ENCODE measurements around the gene GMEB2. TPM values are rescaled to one million over a fixed set of nuclear protein-coding genes. Genes with fewer than 3 reads are reported as not detected.
A peak's percentile ranks its signal among the peaks of the same experiment; 100 is the strongest.

GMEB2 gene
- total RNA-seq, 1 donor from 2014 or later, result 11.2 TPM

DNA sequence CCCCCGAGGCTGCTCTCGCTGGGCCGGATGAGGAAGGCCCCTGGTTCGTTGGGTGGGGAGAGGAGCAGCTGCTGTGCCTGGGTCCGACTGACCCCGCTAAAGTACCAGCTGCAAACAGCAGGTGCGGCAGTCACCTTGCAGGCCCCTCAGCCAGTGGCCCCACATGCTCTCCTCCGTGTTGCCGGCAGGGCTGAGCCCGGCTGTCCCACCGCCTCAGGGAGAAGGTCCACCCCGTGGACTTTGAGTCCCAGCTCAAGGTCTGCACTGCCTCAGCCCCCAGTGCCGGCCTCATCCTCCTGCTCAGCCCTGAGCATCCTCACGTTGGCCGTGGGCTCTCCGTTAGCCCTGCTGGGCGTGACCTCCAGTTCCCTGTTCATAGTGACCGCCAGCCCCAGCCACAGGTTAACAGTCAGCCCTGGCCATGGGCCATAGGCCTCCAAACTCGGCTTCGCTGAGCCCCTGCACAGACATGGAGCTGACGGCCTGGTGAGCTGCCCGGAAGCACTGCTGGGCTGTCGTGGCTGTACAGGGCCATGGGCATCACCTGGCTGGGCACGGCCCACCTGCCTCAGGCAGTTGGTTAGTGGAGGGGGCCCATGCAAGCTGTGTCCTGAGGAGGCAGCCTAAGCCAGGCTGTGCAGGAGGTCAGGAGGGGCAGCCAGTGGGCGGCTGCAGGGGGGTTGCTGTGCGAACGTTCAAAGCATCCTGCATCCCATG, 82.5 kb downstream of the GMEB2 start:
- Mint-ChIP-seq H3K9me3 (ENCODE audit: unreplicated experiment) (no peaks in the 10 kb centered on the region), H3K4me1 (ENCODE audit: unreplicated experiment) (no peaks in the 10 kb centered on the region), H3K4me3 (ENCODE audit: unreplicated experiment) (no peak overlapping the region), H3K36me3 (ENCODE audit: low read depth, unreplicated experiment) (peaks cover 5% of the 10 kb centered on the region), H3K27me3 (ENCODE audit: unreplicated experiment) (peaks cover 6% of the 10 kb centered on the region), H3K27ac (ENCODE audit: unreplicated experiment) (no peak overlapping the region)
- no peak for DNase-seq (ENCODE audit: low spot score)
- TF ChIP-seq, protein P1, sequence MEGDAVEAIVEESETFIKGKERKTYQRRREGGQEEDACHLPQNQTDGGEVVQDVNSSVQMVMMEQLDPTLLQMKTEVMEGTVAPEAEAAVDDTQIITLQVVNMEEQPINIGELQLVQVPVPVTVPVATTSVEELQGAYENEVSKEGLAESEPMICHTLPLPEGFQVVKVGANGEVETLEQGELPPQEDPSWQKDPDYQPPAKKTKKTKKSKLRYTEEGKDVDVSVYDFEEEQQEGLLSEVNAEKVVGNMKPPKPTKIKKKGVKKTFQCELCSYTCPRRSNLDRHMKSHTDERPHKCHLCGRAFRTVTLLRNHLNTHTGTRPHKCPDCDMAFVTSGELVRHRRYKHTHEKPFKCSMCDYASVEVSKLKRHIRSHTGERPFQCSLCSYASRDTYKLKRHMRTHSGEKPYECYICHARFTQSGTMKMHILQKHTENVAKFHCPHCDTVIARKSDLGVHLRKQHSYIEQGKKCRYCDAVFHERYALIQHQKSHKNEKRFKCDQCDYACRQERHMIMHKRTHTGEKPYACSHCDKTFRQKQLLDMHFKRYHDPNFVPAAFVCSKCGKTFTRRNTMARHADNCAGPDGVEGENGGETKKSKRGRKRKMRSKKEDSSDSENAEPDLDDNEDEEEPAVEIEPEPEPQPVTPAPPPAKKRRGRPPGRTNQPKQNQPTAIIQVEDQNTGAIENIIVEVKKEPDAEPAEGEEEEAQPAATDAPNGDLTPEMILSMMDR (IDR thresholded peaks at IDR 0.05; ENCODE audit: unreplicated experiment), result no peak

DNA sequence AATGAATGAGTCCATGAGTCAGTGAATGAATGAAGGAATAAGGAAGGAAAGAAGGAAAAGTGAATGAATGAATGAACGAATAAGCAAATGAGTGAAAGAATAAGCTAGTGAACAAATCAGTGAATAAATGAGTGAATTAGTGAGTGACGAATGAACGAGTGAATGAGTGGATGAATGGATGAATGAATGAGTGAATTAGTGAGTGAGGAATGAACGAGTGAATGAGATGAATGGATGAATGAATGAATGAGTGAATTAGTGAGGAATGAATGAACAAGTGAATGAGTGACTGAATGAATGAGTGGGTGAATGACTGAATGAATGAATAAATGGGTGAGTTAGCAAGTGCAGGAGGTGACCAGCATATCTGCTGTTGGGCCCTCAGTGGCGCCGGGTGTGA, 83.2 kb downstream of the GMEB2 start:
- H3K4me1 Mint-ChIP-seq (ENCODE audit: unreplicated experiment), result no peaks in the 10 kb centered on the region
- peak overlapping the region; percentile 4 for H3K4me3 Mint-ChIP-seq (ENCODE audit: unreplicated experiment)
- peak overlapping the region; percentile 22 for H3K27ac Mint-ChIP-seq (ENCODE audit: unreplicated experiment)
- H3K9me3 Mint-ChIP-seq (ENCODE audit: unreplicated experiment), result no peaks in the 10 kb centered on the region
- H3K36me3 Mint-ChIP-seq (ENCODE audit: low read depth, unreplicated experiment), result peaks cover 5% of the 10 kb centered on the region
- DNase-seq (ENCODE audit: low spot score), result no peak
- TF ChIP-seq, protein P1 (IDR thresholded peaks at IDR 0.05; ENCODE audit: unreplicated experiment), result no peak
- H3K27me3 Mint-ChIP-seq (ENCODE audit: unreplicated experiment), result peaks cover 3% of the 10 kb centered on the region

DNA sequence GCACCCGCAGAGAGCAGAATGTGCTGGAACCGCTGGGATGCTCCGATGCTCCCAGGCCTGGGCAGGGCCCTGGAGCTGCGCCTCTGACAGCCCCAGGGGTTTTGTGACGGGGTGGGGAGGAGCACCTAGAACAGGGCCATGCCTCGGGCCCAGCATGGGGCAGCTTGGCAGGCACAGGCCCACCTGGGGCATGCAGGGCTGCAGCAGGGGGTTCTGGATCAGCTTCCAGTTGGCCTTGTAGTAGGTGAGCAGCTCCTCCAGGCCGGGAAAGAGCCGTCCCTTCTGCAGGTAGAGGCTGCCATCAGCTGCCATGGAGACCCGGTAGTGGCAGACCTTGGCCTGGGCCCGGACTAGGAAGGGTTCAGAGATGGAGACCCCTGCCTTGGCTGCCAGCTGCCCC, 83.8 kb downstream of the GMEB2 start:
- Mint-ChIP-seq H3K27ac (ENCODE audit: unreplicated experiment) (no peak overlapping the region), H3K36me3 (ENCODE audit: low read depth, unreplicated experiment) (peaks cover 5% of the 10 kb centered on the region), H3K9me3 (ENCODE audit: unreplicated experiment) (no peaks in the 10 kb centered on the region), H3K4me1 (ENCODE audit: unreplicated experiment) (no peaks in the 10 kb centered on the region), H3K4me3 (ENCODE audit: unreplicated experiment) (no peak overlapping the region), H3K27me3 (ENCODE audit: unreplicated experiment) (peaks cover 3% of the 10 kb centered on the region)
- TF ChIP-seq, protein P1 (IDR thresholded peaks at IDR 0.05; ENCODE audit: unreplicated experiment), result no peak
- no peak for DNase-seq (ENCODE audit: low spot score)

DNA sequence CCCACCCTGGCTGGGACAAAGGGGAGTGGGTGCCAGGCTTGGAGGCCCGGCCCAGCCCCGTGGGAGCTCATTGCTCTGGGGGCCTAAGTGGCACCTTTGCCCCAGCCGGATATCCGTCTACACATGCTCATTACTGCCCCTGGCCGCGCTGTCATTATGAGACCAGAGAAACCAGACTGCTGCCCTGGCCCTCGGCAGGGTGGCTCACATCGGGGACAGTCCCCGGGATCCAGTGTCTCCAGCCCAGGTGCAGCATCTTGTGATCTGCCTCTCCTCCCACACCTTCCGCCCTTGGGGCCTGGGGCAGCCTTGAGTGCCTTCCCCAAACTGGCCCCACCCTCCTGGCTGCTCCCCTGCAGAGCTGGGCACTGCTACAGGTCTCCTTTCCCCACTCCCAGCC, 84.2 kb downstream of the GMEB2 start:
- Mint-ChIP-seq H3K4me3 (ENCODE audit: unreplicated experiment) (no peak overlapping the region), H3K4me1 (ENCODE audit: unreplicated experiment) (no peaks in the 10 kb centered on the region), H3K27ac (ENCODE audit: unreplicated experiment) (no peak overlapping the region), H3K27me3 (ENCODE audit: unreplicated experiment) (peaks cover 3% of the 10 kb centered on the region), H3K9me3 (ENCODE audit: unreplicated experiment) (no peaks in the 10 kb centered on the region), H3K36me3 (ENCODE audit: low read depth, unreplicated experiment) (peaks cover 5% of the 10 kb centered on the region)
- no peak for DNase-seq (ENCODE audit: low spot score)
- TF ChIP-seq, protein P1 (IDR thresholded peaks at IDR 0.05; ENCODE audit: unreplicated experiment), result no peak

DNA sequence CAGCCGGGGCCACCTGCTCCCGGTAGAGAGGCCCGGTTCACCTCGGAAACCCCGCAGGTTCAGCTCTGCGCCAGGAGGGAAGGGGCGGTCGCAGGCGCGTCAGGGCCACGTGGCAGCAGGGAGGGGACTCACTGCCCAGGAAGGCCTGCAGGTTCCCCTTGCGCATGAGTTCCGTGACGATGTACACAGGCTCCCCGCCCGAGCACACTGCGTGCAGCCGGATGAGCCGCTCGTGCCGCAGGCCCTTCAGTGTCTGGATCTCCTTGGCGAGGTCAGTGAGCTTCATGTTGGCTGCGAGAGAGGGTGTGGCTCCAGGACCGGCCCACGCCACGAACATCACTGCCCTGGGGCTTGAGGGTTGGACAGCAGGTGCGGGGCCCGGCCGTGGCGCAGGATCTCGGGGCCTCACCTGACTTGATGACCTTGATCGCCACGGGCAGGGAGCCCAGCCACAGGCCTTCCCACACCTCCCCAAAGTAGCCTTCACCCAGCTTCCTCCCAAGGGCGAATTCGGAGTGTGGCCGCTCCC, 84.8 kb downstream of the GMEB2 start:
- DNase-seq (ENCODE audit: low spot score), result no peak
- Mint-ChIP-seq H3K36me3 (ENCODE audit: low read depth, unreplicated experiment) (peaks cover 5% of the 10 kb centered on the region), H3K27me3 (ENCODE audit: unreplicated experiment) (peaks cover 3% of the 10 kb centered on the region), H3K4me3 (ENCODE audit: unreplicated experiment) (no peak overlapping the region), H3K27ac (ENCODE audit: unreplicated experiment) (no peak overlapping the region), H3K4me1 (ENCODE audit: unreplicated experiment) (no peaks in the 10 kb centered on the region), H3K9me3 (ENCODE audit: unreplicated experiment) (no peaks in the 10 kb centered on the region)
- TF ChIP-seq, protein P1 (IDR thresholded peaks at IDR 0.05; ENCODE audit: unreplicated experiment), result no peak

Data from endothelial cell (in vitro differentiated cells).